OCI-M2 (cell line): ENCODE data around the gene LPAR2.
"Not testable (repeated sequence)": the region's sequence is repeated elsewhere in the genome, so short reads cannot be mapped to it uniquely, and the experiment has no call there.

Experiments used
- DNase-seq: peaks from one replicate; lab custom pipeline; 2025; ENCODE audit not compliant: unreplicated experiment; lab: John Stamatoyannopoulos, UW

LPAR2 gene

GRCh38 chr19:19632661-19633060, 4.6 kb upstream of the LPAR2 start:
- DNase-seq = no peak

- DNase-seq = no peak
Measured at GRCh38 chr19:19631346-19631745, 3.3 kb upstream of the LPAR2 start.

GRCh38 chr19:19630426-19630825, 2.4 kb upstream of the LPAR2 start:
- no peak for DNase-seq

- DNase-seq = no peak
Measured at GRCh38 chr19:19630062-19630414, 2.0 kb upstream of the LPAR2 start.

- DNase-seq = no peak
Measured at GRCh38 chr19:19628501-19629134, 598 bp upstream of the LPAR2 start.

GRCh38 chr19:19626516-19627472, 1.2 kb downstream of the LPAR2 start:
- no peak for DNase-seq

GRCh38 chr19:19624032-19624570, 3.9 kb downstream of the LPAR2 start:
- no peak for DNase-seq

GRCh38 chr19:19623383-19623782, 4.6 kb downstream of the LPAR2 start:
- no peak for DNase-seq

- DNase-seq = no peak
Measured at GRCh38 chr19:19619849-19620210, 8.2 kb downstream of the LPAR2 start.

GRCh38 chr19:19619181-19619848, 8.7 kb downstream of the LPAR2 start:
- DNase-seq = no peak

- peak; percentile 83 for DNase-seq
Measured at GRCh38 chr19:19618219-19619051, 9.6 kb downstream of the LPAR2 start, which contains the start of gene PBX4. PBX4 (minus strand) TSS chr19:19618687; CDS start chr19:19618629, 58 bp downstream.

- DNase-seq = no peak
Measured at GRCh38 chr19:19615086-19615485, 12.9 kb downstream of the LPAR2 start.

- no peak for DNase-seq
Measured at GRCh38 chr19:19613506-19613905, 14.5 kb downstream of the LPAR2 start.

- DNase-seq = no peak
Measured at GRCh38 chr19:19610376-19611202, 17.4 kb downstream of the LPAR2 start.

GRCh38 chr19:19606686-19607085, 21.3 kb downstream of the LPAR2 start:
- not testable (repeated sequence) for DNase-seq

- DNase-seq = no peak
Measured at GRCh38 chr19:19606021-19606420, 22.0 kb downstream of the LPAR2 start.

GRCh38 chr19:19602713-19603324, 25.2 kb downstream of the LPAR2 start:
- no peak for DNase-seq

GRCh38 chr19:19602136-19602712, 25.8 kb downstream of the LPAR2 start:
- no peak for DNase-seq

GRCh38 chr19:19600793-19601330, 27.2 kb downstream of the LPAR2 start:
- DNase-seq = no peak
